HG03432 (cell line): Measurements from ENCODE around the gene SLC29A4.

Experiments
- ATAC-seq: cut with Tn5 transposase; IDR thresholded peaks from one replicate; pipeline ENCODE4 v1.9.1; 2021; ENCODE audit warnings: mild to moderate bottlenecking, moderate library complexity; ENCODE audit not compliant: unreplicated experiment

The SLC29A4 gene

GRCh38 chr7:5350600-5351385, 68.0 kb downstream of the SLC29A4 start:
- ATAC-seq = no peak

- ATAC-seq = no peak
These were observed 68.9 kb downstream of the SLC29A4 start for GRCh38 chr7:5351507-5352265.

GRCh38 chr7:5352440-5353010, 69.8 kb downstream of the SLC29A4 start:
- ATAC-seq = no peak

- no peak for ATAC-seq
These were observed 71.9 kb downstream of the SLC29A4 start for GRCh38 chr7:5354460-5355232.
